K562 (cell line): ENCODE measurements around the gene SERPINA3. TPM values are rescaled to one million over a fixed set of nuclear protein-coding genes. Genes with fewer than 3 reads are reported as not detected.

ENCODE experiments used
- ATAC-seq: fragments of 200-7000 bp; cut with Tn5 transposase; 3 replicates; pipeline ENCODE4 v1.9.1; 2020; ENCODE audit warnings: moderate library complexity
- BruUV-seq: library from RNA; stranded (reverse); fragments of 400-500 nt; replicated peaks from 2 replicates; lab custom pipeline; 2021; lab: Mats Ljungman, UMichigan
- CTCF ChIA-PET: fragments of 300-600 bp; formaldehyde crosslinking; extraction: SDS; loops from one replicate; lab custom pipeline; 2021; ENCODE audit warnings: low intra/inter-chr PET ratio; lab: Yijun Ruan, JAX
- POLR2A ChIA-PET: fragments of 300-600, 350-650 bp; sonication (Branson Sonifier 250); formaldehyde crosslinking; extraction: SDS; loops from one replicate; lab custom pipeline; 2021; ENCODE audit warnings: antibody characterized with exemption, inconsistent platforms; lab: Yijun Ruan, JAX
- DNase-seq, 4 experiments: peaks; one replicate each; pipeline versions ENCODE4 v3.0.0 to v3.0.0-alpha.2; 2011 to 2018; ENCODE audit warnings: low spot score in 3 of 4, mixed read lengths in 3 of 4; ENCODE audit errors: extremely low read depth in 1 of 4
- FAIRE-seq: peaks from 2 replicates; lab custom pipeline; 2011; peaks lifted over from hg19 to GRCh38; lab: Jason Lieb, UNC
- H2AFZ ChIP-seq: 2 replicates; pipeline ENCODE4 v1.6.0; 2011; ENCODE audit warnings: low read depth, low read length, control low read depth, inconsistent platforms
- H3K27ac ChIP-seq: fragments of 200-600 bp; 3 replicates; pipeline ENCODE4 v1.8.0; 2011; ENCODE audit warnings: low read depth, mild to moderate bottlenecking, control low read depth, inconsistent platforms, low read length, moderate library complexity, mixed read lengths; ENCODE audit errors: extremely low read depth
- H3K27me3 ChIP-seq, 2 experiments: fragments of 300-600 bp in 1 of 2; 2 replicates in 1 of 2; 3 replicates in 1 of 2; pipeline versions ENCODE4 v1.6.0 to v1.8.0; 2011; ENCODE audit warnings: inconsistent platforms in 2 of 2, low read length in 2 of 2, mild to moderate bottlenecking in 1 of 2, mixed read lengths in 1 of 2, moderate library complexity in 1 of 2; ENCODE audit not compliant: control insufficient read depth in 2 of 2, insufficient read depth in 2 of 2
- H3K36me3 ChIP-seq: fragments of 300-600 bp; 3 replicates; pipeline ENCODE4 v1.8.0; 2011; ENCODE audit warnings: mild to moderate bottlenecking, low read length, inconsistent platforms; ENCODE audit not compliant: control insufficient read depth, insufficient read depth
- H3K4me1 ChIP-seq, 2 experiments: fragments of 200-600 bp in 1 of 2; replicated peaks in 1 of 2; 2 replicates in 1 of 2; 3 replicates in 1 of 2; pipeline versions ENCODE4 v1.5.1 to v1.8.0; 2011; ENCODE audit warnings: inconsistent platforms in 2 of 2, low read length in 2 of 2, mild to moderate bottlenecking in 1 of 2, mixed read lengths in 1 of 2, moderate library complexity in 1 of 2; ENCODE audit not compliant: control insufficient read depth in 2 of 2, insufficient read depth in 2 of 2
- H3K4me2 ChIP-seq: 2 replicates; pipeline ENCODE4 v1.6.1; 2011; ENCODE audit warnings: low read length, control low read depth, inconsistent platforms, mixed read lengths; ENCODE audit not compliant: insufficient read depth
- H3K4me3 ChIP-seq: fragments of 200-600 bp; sonication (generic), shearing (Covaris generic); 2 replicates; pipeline ENCODE4 v1.5.1; 2016; ENCODE audit warnings: control low read depth, inconsistent platforms
- H3K79me2 ChIP-seq: fragments of 200-600 bp; 3 replicates; pipeline ENCODE4 v1.8.0; 2011; ENCODE audit warnings: low read length, inconsistent platforms; ENCODE audit not compliant: control insufficient read depth, insufficient read depth
- H3K9ac ChIP-seq, 2 experiments: 2 replicates each; pipeline versions ENCODE4 v1.6.0 to v1.6.1; 2011; ENCODE audit warnings: low read depth in 2 of 2, low read length in 2 of 2, control low read depth in 1 of 2, inconsistent platforms in 1 of 2, mild to moderate bottlenecking in 1 of 2, mixed read lengths in 1 of 2; ENCODE audit not compliant: insufficient read depth in 1 of 2
- H3K9me1 ChIP-seq: one replicate; pipeline ENCODE4 v1.6.0; 2011; ENCODE audit warnings: inconsistent platforms, mild to moderate bottlenecking, low read length, moderate library complexity; ENCODE audit not compliant: control insufficient read depth, insufficient read depth
- H3K9me3 ChIP-seq: replicated peaks from 2 replicates; pipeline ENCODE4 v1.5.1; 2011; ENCODE audit warnings: low read depth, low read length, inconsistent platforms; ENCODE audit not compliant: control insufficient read depth, insufficient read depth
- H4K20me1 ChIP-seq: replicated peaks from 2 replicates; pipeline ENCODE4 v1.6.1; 2011; ENCODE audit warnings: low read length, inconsistent platforms, mixed read lengths; ENCODE audit not compliant: control insufficient read depth, insufficient read depth
- ADNP ChIP-seq: fragments of 200-800 bp; sonication (Bioruptor generic); IDR thresholded peaks from 2 replicates; pipeline ENCODE4 v1.6.1; 2016; ENCODE audit warnings: missing genetic modification characterization, missing compliant biosample characterization
- DIDO1 ChIP-seq: fragments of 450-650 bp; IDR thresholded peaks from 2 replicates; pipeline ENCODE4 v1.6.1; 2016; ENCODE audit warnings: low read depth, missing biosample characterization, missing genetic modification characterization
- EP400 ChIP-seq: fragments of 450-650 bp; IDR thresholded peaks from 2 replicates; pipeline ENCODE4 v1.6.1; 2017; ENCODE audit warnings: antibody characterized with exemption, mild to moderate bottlenecking, moderate library complexity
- FOXK2 ChIP-seq, 2 experiments: fragments of 450-650 bp; IDR thresholded peaks in 1 of 2; conservative IDR thresholded peaks in 1 of 2; 2 replicates each; pipeline ENCODE4 v1.6.1; 2016; ENCODE audit warnings: low read depth in 2 of 2, mild to moderate bottlenecking in 1 of 2
- LARP7 ChIP-seq: fragments of 450-650 bp; IDR thresholded peaks from 2 replicates; pipeline ENCODE4 v1.6.1; 2016
- MBD2 ChIP-seq: sonication (generic); IDR thresholded peaks from 2 replicates; pipeline ENCODE4 v1.6.1; 2016; ENCODE audit warnings: low read depth, borderline replicate concordance
- POLR2A ChIP-seq: fragments of 450-650 bp; conservative IDR thresholded peaks from 2 replicates; pipeline ENCODE4 v1.6.1; 2016
- PTBP1 ChIP-seq: fragments of 200-400 bp; formaldehyde crosslinking; IDR thresholded peaks from 2 replicates; pipeline ENCODE4 v1.6.1; 2017; ENCODE audit warnings: low read depth, low read length
- RHOXF2B ChIP-seq: fragments of 250-450 bp; sonication (Bioruptor Pico); conservative IDR thresholded peaks from 2 replicates; pipeline ENCODE4 v1.5.1; 2021
- ZNF143 ChIP-seq: sonication (generic); formaldehyde crosslinking; IDR thresholded peaks from 2 replicates; pipeline ENCODE4 v1.9.0; 2022; ENCODE audit warnings: mild to moderate bottlenecking, missing genetic modification reagents
- ZNF239 ChIP-seq: fragments of 250-450 bp; sonication (Bioruptor Pico); IDR thresholded peaks from 2 replicates; pipeline ENCODE4 v1.4.0; 2020; ENCODE audit warnings: mild to moderate bottlenecking
- ZNF551 ChIP-seq: fragments of 250-450 bp; sonication (Bioruptor Pico); IDR thresholded peaks from 2 replicates; pipeline ENCODE4 v1.5.0; 2021; ENCODE audit warnings: mild to moderate bottlenecking, moderate library complexity
- WGBS: fragments of 100-300 bp; shearing (Covaris generic); methylation state at CpG from one replicate; pipeline ENCODE4 v1.1.6; 2016; ENCODE audit warnings: low coverage, mixed read lengths; ENCODE audit not compliant: insufficient coverage; ENCODE audit errors: missing lambda C conversion rate; 5-methylcytosine and 5-hydroxymethylcytosine counted together
- in situ Hi-C: fragments of 300-500 bp; cut with MboI; formaldehyde crosslinking; loops from 4 replicates; pipeline ENCODE4 v1.15.0; 2018; ENCODE audit warnings: inconsistent platforms, mixed read lengths
- intact Hi-C: fragments of 100-400 bp; cut with micrococcal nuclease; formaldehyde crosslinking; loops from 2 replicates; pipeline ENCODE4 v1.14.2; 2022
- polyA plus RNA-seq, 8 experiments: library from polyadenylated mRNA; depleted of rRNA in 4 of 8; stranded (reverse) in 5 of 8; unstranded in 3 of 8; fragments of >200 nt; fragmentation: Nextera tagmentation in 2 of 8; fragmentation: Illumina TruSeq in 1 of 8; extraction: Ambion mirVana in 2 of 8; extraction: Trizol in 1 of 8; gene quantifications; 2 replicates each; pipeline versions ENCODE4 v1.2.1 to v1.2.3, GENCODE V29; 2011 to 2014; ENCODE audit warnings: inconsistent platforms in 1 of 8, missing spikeins in 1 of 8
- total RNA-seq, 7 experiments: library from RNA; depleted of rRNA in 6 of 7; stranded (reverse); fragments of >200 nt in 6 of 7; fragmentation: Illumina TruSeq in 2 of 7; extraction: Trizol in 2 of 7; gene quantifications; 2 replicates each; pipeline versions ENCODE4 v1.2.1 to v1.2.3, GENCODE V29; 2011 to 2021; ENCODE audit warnings: low replicate concordance in 1 of 7
- TF ChIP-seq, protein P1 (sequence below): sonication (generic); formaldehyde crosslinking; IDR thresholded peaks from 2 replicates; pipeline ENCODE4 v1.8.0; 2022; ENCODE audit warnings: missing genetic modification reagents, mild to moderate bottlenecking, moderate library complexity, borderline replicate concordance
- TF ChIP-seq, protein P2 (sequence below): fragments of 150-350 bp; IDR thresholded peaks from 2 replicates; pipeline ENCODE4 v1.6.1; 2014; ENCODE audit warnings: low read depth, mild to moderate bottlenecking, low read length, borderline replicate concordance

SERPINA3 gene
- total and polyA plus RNA-seq, 9 of the 15 experiments (the other 6 are each of a cell fraction or from before 2014, with no cell fraction given) = 2.3 TPM; not detected in 8

GRCh38 chr14:94570002-94570400, 42.2 kb upstream of the SERPINA3 start:
- H3K36me3 ChIP-seq = no peaks in the 10 kb centered on the region
- intact Hi-C loops = no loop called here
- in situ Hi-C loops = no loop called here
- no peak for FAIRE-seq
- H2AFZ ChIP-seq = no peak overlapping the region
- no peaks in the 10 kb centered on the region for H3K9me3 ChIP-seq
- POLR2A ChIA-PET = no interaction called here
- no peak overlapping the region for H3K27ac ChIP-seq
- H3K79me2 ChIP-seq = no peaks in the 10 kb centered on the region
- no peaks in the 10 kb centered on the region for H4K20me1 ChIP-seq
- TF ChIP-seq LARP7 (no peak), PTBP1 (no peak), POLR2A (no peak), DIDO1 (tag) (no peak), ADNP (tag) (no peak), EP400 (no peak), RHOXF2B (no peak), MBD2 (no peak), ZNF239 (no peak), FOXK2 (conservative IDR thresholded peaks at IDR 0.05 in 1 of 2, IDR thresholded peaks at IDR 0.05 in 1 of 2; ENCODE audit: low read depth in 2 of 2) (no peak), ZNF143 (CRISPR knock-in tag) (no peak), ZNF551 (CRISPR knock-in tag) (no peak)
- TF ChIP-seq, protein P1, sequence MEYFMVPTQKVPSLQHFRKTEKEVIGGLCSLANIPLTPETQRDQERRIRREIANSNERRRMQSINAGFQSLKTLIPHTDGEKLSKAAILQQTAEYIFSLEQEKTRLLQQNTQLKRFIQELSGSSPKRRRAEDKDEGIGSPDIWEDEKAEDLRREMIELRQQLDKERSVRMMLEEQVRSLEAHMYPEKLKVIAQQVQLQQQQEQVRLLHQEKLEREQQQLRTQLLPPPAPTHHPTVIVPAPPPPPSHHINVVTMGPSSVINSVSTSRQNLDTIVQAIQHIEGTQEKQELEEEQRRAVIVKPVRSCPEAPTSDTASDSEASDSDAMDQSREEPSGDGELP (CRISPR knock-in tag) = no peak
- TF ChIP-seq, protein P2, sequence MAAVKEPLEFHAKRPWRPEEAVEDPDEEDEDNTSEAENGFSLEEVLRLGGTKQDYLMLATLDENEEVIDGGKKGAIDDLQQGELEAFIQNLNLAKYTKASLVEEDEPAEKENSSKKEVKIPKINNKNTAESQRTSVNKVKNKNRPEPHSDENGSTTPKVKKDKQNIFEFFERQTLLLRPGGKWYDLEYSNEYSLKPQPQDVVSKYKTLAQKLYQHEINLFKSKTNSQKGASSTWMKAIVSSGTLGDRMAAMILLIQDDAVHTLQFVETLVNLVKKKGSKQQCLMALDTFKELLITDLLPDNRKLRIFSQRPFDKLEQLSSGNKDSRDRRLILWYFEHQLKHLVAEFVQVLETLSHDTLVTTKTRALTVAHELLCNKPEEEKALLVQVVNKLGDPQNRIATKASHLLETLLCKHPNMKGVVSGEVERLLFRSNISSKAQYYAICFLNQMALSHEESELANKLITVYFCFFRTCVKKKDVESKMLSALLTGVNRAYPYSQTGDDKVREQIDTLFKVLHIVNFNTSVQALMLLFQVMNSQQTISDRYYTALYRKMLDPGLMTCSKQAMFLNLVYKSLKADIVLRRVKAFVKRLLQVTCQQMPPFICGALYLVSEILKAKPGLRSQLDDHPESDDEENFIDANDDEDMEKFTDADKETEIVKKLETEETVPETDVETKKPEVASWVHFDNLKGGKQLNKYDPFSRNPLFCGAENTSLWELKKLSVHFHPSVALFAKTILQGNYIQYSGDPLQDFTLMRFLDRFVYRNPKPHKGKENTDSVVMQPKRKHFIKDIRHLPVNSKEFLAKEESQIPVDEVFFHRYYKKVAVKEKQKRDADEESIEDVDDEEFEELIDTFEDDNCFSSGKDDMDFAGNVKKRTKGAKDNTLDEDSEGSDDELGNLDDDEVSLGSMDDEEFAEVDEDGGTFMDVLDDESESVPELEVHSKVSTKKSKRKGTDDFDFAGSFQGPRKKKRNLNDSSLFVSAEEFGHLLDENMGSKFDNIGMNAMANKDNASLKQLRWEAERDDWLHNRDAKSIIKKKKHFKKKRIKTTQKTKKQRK = no peak
- H3K4me2 ChIP-seq = no peak overlapping the region
- no peak overlapping the region for H3K4me3 ChIP-seq
- DNase-seq = no peak
- no peaks in the 10 kb centered on the region for H3K27me3 ChIP-seq
- ATAC-seq = no peak
- no TSS peak for BruUV-seq
- H3K9ac ChIP-seq = no peak overlapping the region
- H3K4me1 ChIP-seq = no peaks in the 10 kb centered on the region
- WGBS = 17% methylated on average over 1 of the region's 6 CpGs
- CTCF ChIA-PET = no interaction called here
- H3K9me1 ChIP-seq = no peaks in the 10 kb centered on the region
